ENCODE data around the gene COPG2.
A peak's percentile ranks its signal among the peaks of the same experiment; 100 is the strongest.
"Not testable (repeated sequence)": the region's sequence is repeated elsewhere in the genome, so short reads cannot be mapped to it uniquely, and the experiment has no call there.

The COPG2 gene

DNA sequence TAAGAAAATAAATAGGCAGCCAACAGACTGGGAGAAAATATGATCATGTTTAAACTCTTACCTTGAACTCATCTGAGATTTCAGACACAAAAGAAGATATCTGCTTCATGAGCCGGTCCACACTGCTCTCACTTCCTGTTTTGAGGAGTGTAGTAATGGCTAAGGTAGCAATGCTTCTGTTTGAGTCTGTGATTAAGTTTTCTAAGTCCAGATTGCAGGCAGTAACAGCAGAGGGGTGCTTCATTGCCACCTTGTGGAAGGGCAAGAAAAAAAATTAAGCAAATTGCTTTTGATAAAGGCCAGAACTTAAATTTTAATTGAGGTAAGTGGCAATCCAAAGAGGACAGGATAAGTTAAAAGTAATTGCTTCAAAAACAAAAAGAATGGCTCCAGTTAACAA is 107.6 kb downstream of the COPG2 start:
- DNase-seq, result peak; percentile 48

DNA sequence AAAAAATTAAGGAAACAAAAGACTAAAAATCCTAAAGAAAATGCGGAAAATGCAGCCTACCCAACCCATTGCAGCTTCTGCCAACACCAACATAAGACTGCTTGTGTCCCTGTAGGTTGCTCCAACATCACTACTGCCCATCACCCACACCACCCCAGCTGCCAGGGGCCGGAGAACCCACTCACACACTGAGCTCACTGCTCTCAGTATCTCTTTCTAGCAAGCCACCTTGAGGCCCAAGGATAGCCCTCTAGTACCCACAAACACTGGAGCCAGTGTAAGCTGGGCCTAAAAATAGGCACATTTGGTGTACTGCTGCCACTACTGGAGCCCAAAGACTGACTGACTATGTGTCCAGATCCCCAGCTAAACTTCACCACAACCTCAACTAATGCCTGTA is 109.4 kb downstream of the COPG2 start:
- no peak for DNase-seq

DNA sequence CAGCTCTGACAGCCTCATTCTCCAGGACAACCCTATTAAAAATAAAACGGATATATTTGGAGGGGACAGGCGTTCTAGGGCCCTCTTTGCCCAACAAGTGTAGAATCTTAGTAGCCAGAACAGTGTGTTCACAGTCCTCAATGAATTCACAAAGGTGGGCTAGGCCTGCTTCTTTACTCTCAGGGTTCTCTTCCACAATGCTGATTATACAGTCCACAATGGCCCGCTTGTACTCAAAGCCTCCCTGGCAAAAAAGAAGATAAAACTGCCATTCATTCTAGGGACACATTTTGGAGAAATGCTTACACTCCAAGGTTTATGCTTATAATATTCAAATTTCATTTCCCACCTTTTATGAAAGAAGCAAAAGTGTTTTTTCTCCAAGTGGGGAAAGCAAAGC is 114.1 kb downstream of the COPG2 start:
- no peak for DNase-seq

DNA sequence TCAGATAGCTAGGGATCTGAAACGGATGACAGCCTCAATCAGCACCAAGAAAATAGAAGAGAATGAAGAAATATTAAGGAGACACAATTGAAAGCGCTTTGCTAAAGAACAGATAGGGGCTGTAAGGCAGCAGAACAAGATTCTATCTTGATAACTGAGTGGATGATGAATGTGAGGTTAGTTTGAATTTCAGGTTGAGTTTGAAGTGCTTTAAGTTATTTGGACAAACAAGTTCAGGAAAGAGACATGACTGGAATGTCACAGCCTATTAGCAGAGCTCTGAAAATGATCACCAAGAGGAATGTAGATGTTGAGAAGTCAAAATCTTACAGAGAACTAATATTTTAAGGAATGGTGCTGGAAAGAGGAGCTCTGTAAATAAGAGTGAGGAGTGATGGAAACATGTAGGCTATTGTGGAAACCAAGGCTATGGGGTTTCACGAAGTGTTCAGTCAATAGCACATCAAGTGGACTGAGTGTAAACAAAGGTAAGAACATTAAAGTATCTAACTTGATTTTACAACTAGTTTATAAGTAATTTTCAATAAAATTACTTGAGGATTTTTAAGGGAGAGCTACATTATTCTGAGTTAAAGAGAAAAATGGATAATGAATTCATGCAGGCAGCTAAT is 115.0 kb downstream of the COPG2 start:
- no peak for DNase-seq

DNA sequence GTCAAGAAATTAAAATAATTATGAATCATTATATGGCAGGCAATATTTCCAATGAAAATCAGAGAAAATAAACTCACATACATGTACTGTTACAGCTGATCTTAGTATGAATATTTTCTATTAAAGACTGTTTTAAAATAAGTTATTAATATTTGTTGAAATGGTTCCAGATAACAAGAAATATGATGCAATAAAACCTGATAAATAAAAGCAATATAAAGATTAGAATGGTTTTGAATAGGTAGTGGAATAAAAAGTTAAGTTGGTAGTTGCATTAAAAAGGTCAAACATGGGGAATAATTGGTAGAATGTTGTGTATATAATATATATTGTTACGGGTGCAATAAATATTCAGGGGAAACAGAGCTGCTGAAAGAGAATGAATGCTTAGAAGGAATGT is 124.2 kb downstream of the COPG2 start:
- no peak for DNase-seq

DNA sequence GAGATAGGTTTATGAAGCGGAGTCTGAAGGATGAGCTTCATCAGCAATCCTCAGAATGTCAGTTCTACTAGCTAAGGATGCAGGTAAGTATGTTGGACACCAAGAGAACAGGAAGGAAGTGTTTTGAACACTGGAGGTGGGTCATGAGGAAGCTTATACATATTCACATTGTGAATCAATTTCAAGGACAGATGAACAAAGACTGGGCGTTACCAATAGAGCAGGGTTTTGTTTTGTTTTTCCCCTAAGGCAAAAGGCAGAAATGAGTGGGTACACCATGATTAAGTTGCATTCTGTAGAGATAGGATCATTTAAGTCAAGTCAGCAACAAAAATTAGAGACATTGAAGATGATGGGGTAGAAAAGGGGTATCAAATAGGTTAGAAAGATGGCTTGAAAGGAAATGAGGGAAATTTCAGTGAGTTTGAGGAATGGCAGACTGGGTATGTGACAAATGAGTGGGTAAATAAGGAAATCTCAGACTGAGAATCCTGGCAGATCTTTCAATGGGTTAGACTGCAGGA is 125.0 kb downstream of the COPG2 start:
- DNase-seq, result no peak

DNA sequence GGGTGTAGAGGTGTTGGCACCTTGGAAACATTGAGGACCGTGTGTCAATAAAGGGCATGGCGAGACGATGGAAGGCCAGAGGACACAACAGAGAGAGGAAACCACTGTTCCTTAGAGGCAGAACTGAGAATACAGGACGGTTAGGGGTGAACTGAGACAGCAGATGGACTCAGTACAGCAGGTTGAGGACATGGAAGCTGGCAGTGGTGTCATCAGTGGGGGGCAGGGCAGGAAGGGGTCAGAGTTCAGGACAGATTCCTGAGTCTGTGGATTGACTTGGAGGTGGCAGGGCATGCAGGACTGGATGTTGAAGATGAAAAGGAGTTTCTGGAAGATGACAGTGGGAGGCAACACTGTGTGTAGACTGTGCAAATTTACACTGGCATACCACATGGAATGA is 126.3 kb downstream of the COPG2 start:
- not testable (repeated sequence) for DNase-seq

DNA sequence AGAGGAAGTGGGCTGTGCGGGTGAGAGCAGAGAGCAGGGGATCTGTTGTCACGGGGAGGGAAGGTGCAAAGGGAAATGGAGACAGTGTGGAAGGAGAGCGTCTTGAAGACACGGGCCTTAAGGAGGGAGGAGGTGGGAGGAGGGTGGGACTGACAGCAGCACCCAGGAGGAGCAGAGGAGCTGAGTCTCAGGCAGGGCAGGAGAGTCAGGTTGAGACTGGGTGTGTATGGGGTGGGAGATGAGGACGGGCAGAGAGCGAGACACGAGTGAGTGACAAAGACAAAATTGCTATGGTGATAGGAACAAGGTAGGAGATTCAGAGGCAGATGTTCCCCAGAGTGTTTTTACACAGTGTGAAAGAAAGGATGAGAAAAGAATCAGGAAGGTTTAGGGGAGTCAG is 127.3 kb downstream of the COPG2 start:
- not testable (repeated sequence) for DNase-seq

DNA sequence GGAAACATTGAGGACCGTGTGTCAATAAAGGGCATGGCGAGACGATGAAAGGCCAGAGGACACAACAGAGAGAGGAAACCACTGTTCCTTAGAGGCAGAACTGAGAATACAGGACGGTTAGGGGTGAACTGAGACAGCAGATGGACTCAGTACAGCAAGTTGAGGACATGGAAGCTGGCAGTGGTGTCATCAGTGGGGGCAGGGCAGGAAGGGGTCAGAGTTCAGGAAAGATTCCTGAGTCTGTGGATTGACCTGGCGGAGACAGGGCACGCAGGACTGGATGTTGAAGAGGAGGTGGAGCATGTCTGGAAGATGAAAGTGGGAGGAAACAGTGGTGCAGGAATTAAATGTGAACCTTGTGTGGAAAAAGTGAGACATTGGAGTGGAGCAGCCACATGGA is 130.7 kb downstream of the COPG2 start:
- DNase-seq, result not testable (repeated sequence)

DNA sequence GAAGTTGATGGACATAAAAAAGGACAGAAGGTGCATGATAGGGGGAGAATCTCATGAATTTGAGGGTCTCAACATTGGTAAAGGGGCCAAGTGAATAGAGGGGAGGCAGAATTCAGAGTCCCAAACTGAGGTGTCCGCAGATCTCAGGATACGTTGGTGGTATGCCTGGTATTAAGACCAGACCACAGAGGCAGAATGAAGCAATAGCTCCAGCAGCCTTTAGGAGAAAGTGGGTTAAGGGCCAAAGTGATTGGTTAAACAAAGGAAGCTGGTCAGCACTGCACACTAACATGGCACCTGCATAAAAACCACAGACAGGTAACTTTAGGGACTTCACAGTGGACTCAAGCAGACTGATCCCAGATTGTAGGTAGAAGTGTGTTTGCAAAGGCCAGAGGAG is 139.1 kb downstream of the COPG2 start:
- DNase-seq, result no peak

DNA sequence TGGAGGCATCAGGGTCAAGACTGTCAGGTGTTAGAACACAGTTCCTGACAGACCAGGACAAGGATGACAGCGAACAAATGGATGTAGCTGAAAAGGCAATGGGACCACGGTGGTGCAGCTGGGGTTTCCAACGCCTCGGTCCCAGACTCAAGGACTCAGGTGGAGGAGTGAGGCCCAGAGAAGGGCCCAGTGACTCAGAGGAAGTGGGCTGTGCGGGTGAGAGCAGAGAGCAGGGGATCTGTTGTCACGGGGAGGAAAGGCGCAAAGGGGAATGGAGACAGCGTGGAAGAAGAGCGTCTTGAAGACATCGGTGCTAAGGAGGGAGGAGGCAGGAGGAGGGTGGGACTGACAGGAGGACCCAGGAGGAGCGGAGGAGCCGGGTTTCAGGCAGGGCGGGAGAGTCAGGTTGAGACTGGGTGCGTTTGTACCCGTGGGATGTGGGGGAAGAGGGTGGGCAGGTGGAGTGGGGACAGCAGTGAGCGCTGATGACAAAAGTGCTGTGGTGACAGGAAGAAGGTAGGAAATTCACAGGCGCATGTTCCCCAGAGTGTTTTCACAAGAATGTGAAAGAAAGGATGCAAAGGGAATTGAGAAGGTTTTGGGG is 140.7 kb downstream of the COPG2 start:
- DNase-seq, result not testable (repeated sequence)

DNA sequence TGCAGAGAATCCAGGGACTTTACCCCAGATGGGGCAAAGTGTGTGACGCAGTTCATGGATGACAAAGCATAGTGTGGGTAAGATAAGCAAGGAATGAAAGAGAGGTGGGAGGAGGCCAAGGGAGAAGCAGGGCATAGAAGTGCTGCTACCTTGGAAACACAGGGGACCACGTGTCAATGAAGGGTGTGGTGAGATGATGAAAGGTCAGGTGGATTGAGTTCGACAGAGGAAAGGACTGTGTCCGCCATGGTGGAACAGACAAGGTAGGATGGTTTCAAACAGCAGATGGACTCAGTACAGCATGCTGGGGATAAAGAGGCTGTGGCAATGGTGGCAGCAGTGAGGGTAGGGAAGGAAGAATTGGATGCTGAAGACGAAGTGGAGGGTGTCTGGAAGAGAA is 143.9 kb downstream of the COPG2 start:
- no peak for DNase-seq

DNA sequence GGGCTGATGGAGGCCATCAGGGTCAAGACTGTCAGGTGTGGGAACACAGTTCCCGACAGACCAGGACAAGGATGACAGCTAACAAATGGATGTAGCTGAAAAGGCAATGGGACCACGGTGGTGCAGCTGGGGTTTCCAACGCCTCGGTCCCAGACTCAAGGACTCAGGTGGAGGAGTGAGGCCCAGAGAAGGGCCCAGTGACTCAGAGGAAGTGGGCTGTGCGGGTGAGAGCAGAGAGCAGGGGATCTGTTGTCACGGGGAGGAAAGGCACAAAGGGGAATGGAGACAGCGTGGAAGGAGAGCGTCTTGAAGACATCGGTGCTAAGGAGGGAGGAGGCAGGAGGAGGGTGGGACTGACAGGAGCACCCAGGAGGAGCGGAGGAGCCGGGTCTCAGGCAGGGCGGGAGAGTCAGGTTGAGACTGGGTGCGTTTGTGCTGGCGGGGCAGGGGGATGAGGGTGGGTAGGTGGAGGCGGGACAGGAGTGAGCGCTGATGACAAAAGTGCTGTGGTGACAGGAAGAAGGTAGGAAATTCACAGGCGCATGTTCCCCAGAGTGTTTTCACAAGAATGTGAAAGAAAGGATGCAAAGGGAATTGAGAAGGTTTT is 144.9 kb downstream of the COPG2 start:
- DNase-seq, result not testable (repeated sequence)

DNA sequence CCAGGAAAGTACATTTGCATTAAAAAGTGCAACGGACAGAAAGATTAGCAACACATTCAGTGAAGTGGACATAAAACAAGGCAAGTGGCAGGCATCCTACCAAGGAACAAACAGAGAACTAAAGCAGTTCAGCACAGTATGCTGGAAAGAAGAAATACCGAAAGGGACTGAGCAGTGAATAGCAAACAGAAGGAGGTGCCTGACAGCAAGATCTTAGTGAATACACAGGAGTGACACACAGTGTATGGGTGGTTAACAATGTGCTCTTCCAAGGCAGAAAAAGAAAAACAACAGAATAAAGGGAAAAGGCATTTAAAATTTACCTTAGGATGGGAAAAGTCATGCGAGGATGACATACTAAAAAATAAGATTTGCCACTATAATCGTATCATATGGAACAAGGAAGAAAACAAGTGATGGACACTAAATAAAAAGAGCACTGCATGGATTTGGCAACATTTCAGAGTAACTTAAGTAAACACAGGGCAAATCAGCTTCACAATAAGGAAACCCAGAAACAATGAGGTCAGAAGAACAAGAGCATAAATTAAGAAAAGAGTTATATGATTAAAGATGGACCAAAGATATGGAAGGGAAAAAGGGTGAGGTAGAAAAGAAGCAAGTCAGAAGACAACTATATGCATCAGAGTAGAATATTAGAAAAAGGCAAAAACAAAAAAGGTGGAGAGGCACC is 147.1 kb downstream of the COPG2 start:
- no peak for DNase-seq

DNA sequence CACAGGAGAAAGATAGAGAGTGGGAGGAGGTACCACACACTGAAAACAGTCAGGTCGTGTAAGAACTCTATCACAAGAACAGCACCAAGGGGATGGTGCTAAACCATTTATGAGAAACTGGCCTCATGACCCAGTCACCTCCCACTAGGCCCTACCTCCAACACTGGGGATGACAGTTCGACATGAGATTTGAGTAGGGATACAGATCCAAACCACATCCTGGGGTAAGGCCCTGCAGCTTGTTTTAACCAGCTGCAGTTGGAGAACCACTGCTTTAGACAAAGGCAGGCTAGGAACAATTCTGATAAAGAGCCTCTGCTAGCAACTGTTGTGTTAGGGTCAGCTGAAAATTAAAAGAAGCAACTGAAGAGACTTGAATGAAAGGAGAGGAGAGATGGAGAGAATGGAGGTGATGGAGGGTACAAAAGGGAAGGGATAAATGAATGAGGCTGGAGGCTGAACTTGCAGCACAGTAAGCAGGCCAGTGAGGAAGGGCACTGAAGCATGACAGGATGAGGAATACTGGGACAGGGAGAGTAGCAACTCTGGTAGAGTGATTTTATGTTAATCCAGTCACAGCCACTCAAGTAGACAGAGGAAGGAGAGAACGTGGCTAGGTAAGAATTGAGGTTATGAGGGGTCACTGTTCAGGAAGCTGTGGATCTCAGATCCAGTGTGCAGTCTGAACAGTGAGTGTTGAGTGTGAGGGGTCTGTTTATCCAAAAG is 153.1 kb downstream of the COPG2 start:
- DNase-seq, result no peak

DNA sequence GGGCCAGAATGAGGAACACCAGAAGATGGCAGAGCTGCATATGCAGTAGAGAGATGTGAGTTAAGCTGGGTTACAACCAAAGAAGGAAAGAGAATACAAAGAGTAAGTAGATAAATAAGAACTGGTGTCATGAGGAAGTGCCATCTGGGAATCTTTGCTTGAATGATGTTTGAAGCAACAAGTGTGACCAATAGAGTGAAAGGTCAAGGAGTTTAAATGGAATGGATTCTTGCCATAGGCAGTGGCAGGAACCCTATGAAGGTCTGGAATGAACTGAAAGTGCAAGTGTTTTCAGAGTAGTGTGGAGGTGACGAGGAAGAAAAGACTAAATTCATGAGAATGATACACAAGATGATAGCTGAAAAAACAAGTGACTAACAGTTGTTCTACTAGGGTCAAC is 155.1 kb downstream of the COPG2 start:
- DNase-seq, result no peak

DNA sequence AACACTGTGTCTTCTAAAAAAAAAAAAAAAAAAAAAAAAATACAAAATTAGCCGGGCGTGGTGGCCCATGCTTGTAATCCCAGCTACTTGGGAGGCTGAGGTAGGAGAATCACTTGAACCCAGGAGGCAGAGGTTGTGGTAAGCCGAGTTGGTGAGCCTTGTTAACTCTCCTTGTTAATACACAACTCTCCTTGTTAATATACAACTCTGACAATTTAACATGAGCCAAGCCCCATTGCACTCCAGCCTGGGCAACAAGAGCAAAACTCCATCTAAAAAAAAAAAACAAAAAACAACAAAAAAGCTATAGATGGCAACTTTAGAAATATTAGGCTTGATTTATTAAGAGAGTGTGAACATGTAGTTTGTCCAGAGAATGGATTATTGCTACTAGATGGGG is 156.5 kb downstream of the COPG2 start:
- DNase-seq, result not testable (repeated sequence)

DNA sequence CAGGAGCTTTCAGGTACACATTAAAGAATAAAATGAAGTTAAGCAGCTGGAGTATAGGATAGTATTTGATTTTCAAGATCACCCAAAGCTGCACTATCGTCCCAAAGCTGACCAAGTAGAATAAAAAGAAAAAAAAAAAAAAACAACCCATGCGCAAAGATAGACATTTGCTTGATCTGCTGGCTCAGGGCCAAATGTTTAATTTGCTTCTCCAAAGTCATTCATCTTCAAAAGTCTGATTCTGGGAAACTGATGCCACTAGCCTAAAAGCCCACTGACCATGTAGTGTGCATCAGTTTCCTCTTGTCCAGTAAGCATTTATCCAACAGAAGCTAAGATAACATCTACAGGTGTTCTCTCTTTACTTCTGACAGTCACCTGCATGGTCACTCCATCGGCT is 162.2 kb downstream of the COPG2 start:
- DNase-seq, result no peak

DNA sequence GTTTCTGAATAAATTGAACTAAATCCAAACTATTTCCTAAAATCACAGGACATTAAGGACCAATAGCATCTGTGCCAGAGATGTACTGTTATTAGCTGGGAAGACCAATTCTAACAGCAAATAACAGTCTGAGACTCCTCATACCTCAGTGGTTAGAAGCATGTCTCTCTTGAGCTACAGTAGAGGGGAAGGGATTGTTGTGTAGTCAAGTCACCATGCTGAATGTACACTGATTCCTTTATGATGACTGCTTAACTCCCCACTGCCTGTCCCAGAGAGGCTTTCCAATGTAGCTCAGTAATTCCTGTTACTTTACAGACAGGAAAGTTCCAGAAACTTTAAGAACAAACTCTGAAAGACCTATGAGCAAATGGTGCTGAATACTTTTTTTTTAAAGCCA is 162.8 kb downstream of the COPG2 start:
- DNase-seq, result peak; percentile 6

DNA sequence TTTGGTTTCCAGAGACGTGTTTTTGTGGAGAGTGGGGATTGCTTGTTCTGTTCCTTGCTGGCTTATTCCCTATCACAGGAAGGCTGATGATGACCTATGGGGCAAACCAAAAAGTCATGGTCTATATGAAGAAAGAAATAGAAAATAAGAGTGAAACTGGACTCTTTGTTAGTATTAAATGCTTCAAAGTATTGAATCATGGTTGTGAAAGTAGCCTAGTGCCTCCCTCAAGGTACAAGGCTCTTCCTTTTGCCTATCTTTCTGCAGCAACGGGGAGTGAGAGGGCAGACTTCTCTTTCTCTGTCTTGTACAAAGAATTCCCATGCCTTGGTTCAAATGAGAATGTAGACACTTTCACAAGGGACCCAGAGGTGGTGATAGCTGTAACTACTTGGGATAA is 167.6 kb downstream of the COPG2 start:
- DNase-seq, result no peak

DNA sequence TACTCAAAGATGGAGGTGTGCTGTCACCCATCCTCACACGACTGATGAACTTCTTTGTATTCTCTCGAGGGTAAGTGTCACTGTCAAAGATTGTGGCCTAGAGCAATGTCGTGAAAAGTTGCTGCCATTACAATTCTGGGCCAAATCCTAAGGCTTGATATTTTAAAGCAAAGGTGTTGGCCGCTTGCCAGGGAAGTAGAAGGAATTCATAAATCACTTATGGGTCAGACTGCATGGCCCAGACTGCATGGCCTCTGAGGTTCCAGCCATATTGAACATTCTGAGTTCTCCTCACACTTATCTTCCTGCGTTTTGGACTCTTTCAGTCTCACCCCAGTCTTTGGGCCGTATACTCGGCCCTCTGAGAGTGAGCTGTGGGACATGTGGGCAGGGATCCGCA is 168.1 kb downstream of the COPG2 start:
- no peak for DNase-seq

DNA sequence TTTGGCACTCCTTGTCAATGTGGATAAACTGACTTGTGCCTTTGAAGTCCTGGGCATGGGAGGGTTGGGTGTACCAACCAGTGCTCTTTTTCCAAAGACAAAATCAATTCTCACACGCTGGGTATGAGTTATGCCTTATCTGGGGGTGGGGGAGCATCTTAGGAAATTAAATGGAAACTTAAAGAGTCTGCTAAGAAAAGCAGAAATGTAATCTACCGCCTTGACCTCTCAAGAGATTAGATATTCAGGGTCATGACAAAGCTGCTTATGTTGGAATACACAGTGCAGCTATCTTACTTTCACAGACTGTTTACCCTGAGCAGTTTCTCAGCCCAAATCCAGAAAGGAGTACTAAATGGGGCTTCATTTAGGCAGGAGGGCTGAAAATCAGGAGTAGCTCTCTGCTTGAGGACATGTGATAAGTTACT is 174.1 kb downstream of the COPG2 start:
- no peak for DNase-seq

DNA sequence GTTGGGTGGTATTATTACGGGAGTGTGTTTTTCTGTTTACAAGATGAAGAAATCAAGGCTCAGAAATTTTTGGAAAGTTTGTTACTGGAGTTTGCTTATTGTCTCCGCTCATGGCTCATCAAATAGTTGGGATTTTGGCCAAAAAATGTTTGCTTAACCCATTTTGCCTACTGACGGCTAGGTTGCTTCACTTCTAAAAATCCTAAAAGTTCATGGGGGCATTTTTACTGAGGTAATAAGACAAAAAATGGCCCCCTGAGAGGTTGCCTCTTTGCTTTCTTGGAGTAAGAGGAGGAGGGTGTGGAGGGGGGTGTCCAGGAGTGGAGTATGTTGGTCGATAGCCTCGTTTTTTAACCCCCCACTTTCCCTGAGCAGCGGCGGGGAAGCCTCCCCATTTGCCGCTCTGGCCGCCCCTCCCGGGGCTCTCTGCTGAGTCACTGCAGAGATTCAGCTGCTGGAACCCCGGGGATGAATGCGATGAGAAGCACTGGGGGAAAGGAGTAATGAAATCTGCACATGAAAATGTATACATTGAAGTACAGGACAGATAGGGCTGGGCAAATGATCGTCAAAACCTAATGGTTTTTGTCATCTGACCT is 175.2 kb downstream of the COPG2 start:
- peak; percentile 49 for DNase-seq

All from EL (cell line).